IMR-90 (cell line): ENCODE results near the gene LDAH. TPM values are rescaled to one million over a fixed set of nuclear protein-coding genes. Genes with fewer than 3 reads are reported as not detected.

Experiments
- ATAC-seq: fragments of 200-7000 bp; cut with Tn5 transposase; 2 replicates; pipeline ENCODE4 v1.9.1; 2020; ENCODE audit warnings: low read depth, mild to moderate bottlenecking, moderate library complexity
- BruUV-seq: library from RNA; stranded (reverse); fragments of 400-500 nt; replicated peaks from 2 replicates; lab custom pipeline; 2021; lab: Mats Ljungman, UMichigan
- CTCF ChIA-PET: fragments of 300-600 bp; formaldehyde crosslinking; extraction: SDS; loops from one replicate; lab custom pipeline; 2021; ENCODE audit warnings: antibody characterized with exemption; lab: Yijun Ruan, JAX
- POLR2A ChIA-PET: fragments of 300-600 bp; sonication (Branson Sonifier 250); formaldehyde crosslinking; loops from one replicate; lab custom pipeline; 2022; ENCODE audit warnings: antibody characterized with exemption; ENCODE audit not compliant: unreplicated experiment; lab: Charles Lee
- DNase-seq: peaks from one replicate; pipeline ENCODE4 v3.0.0; 2013
- H2AFZ ChIP-seq: replicated peaks from 2 replicates; pipeline ENCODE3; 2013; ENCODE audit warnings: low read length, mild to moderate bottlenecking; ENCODE audit not compliant: poor library complexity
- H2AK5ac ChIP-seq: 2 replicates; pipeline ENCODE4 v1.6.1; 2013; ENCODE audit warnings: low read depth, low read length, inconsistent platforms
- H2AK9ac ChIP-seq: replicated peaks from 2 replicates; pipeline ENCODE3; 2013; ENCODE audit warnings: mild to moderate bottlenecking, low read depth, low read length, moderate library complexity; ENCODE audit not compliant: poor library complexity
- H2BK120ac ChIP-seq: 2 replicates; pipeline ENCODE4 v1.6.1; 2013; ENCODE audit warnings: low read depth, low read length, inconsistent platforms
- H2BK15ac ChIP-seq: 3 replicates; pipeline ENCODE4 v1.6.1; 2013; ENCODE audit warnings: low read depth, low read length, inconsistent platforms
- H2BK20ac ChIP-seq: 2 replicates; pipeline ENCODE4 v1.6.1; 2013; ENCODE audit warnings: low read depth, mild to moderate bottlenecking, inconsistent platforms, low read length, moderate library complexity
- H2BK5ac ChIP-seq: 2 replicates; pipeline ENCODE4 v1.6.1; 2013; ENCODE audit warnings: mild to moderate bottlenecking, low read depth, low read length, inconsistent platforms; ENCODE audit not compliant: poor library complexity, severe bottlenecking
- H3K14ac ChIP-seq: replicated peaks from 2 replicates; pipeline ENCODE4 v1.6.1; 2013; ENCODE audit warnings: low read depth, low read length, inconsistent platforms
- H3K18ac ChIP-seq: 2 replicates; pipeline ENCODE4 v1.6.1; 2013; ENCODE audit warnings: low read depth, low read length, control low read depth
- H3K23ac ChIP-seq: 2 replicates; pipeline ENCODE4 v1.6.1; 2013; ENCODE audit warnings: low read depth, low read length, inconsistent platforms
- H3K27ac ChIP-seq: 2 replicates; pipeline ENCODE4 v1.5.1; 2013; ENCODE audit warnings: mild to moderate bottlenecking, control low read depth, low read length; ENCODE audit not compliant: insufficient read depth
- H3K27me3 ChIP-seq: 2 replicates; pipeline ENCODE4 v1.6.1; 2013; ENCODE audit warnings: low read length; ENCODE audit not compliant: control insufficient read depth, insufficient read depth
- H3K36me3 ChIP-seq: 2 replicates; pipeline ENCODE4 v1.6.1; 2013; ENCODE audit warnings: low read length, mixed read lengths; ENCODE audit not compliant: control insufficient read depth, insufficient read depth
- H3K4ac ChIP-seq: 2 replicates; pipeline ENCODE4 v1.6.1; 2013; ENCODE audit warnings: low read depth, low read length, inconsistent platforms
- H3K4me1 ChIP-seq: 2 replicates; pipeline ENCODE4 v1.6.1; 2013; ENCODE audit warnings: low read length, mixed read lengths; ENCODE audit not compliant: control insufficient read depth, insufficient read depth
- H3K4me2 ChIP-seq: 2 replicates; pipeline ENCODE4 v1.6.1; 2013; ENCODE audit warnings: low read depth, mild to moderate bottlenecking, control low read depth, low read length, moderate library complexity
- H3K4me3 ChIP-seq: 2 replicates; pipeline ENCODE4 v1.5.1; 2013; ENCODE audit warnings: low read depth, mild to moderate bottlenecking, control low read depth, low read length, moderate library complexity; ENCODE audit not compliant: insufficient read depth
- H3K56ac ChIP-seq: 2 replicates; pipeline ENCODE4 v1.6.1; 2013; ENCODE audit warnings: low read length, inconsistent platforms; ENCODE audit not compliant: insufficient read depth; ENCODE audit errors: extremely low read depth
- H3K79me1 ChIP-seq, 2 experiments: 2 replicates each; pipeline ENCODE4 v1.6.1; 2013; ENCODE audit warnings: low read length in 2 of 2, inconsistent platforms in 1 of 2, low read depth in 1 of 2
- H3K9ac ChIP-seq: 2 replicates; pipeline ENCODE4 v1.6.1; 2013; ENCODE audit warnings: low read depth, low read length, control low read depth
- H3K9me1 ChIP-seq: 2 replicates; pipeline ENCODE4 v1.6.1; 2013; ENCODE audit warnings: low read length, inconsistent platforms; ENCODE audit not compliant: insufficient read depth
- H3K9me3 ChIP-seq: 2 replicates; pipeline ENCODE4 v1.6.1; 2013; ENCODE audit warnings: low read length; ENCODE audit not compliant: control insufficient read depth, insufficient read depth
- H4K20me1 ChIP-seq: 2 replicates; pipeline ENCODE4 v1.6.1; 2013; ENCODE audit warnings: low read length, inconsistent platforms; ENCODE audit not compliant: insufficient read depth
- H4K5ac ChIP-seq: 2 replicates; pipeline ENCODE4 v1.6.1; 2013; ENCODE audit warnings: mild to moderate bottlenecking, low read depth, low read length, control low read depth
- H4K8ac ChIP-seq, 2 experiments: 2 replicates each; pipeline ENCODE4 v1.6.1; 2013; ENCODE audit warnings: low read depth in 2 of 2, low read length in 2 of 2, control low read depth in 1 of 2, inconsistent platforms in 1 of 2
- H4K91ac ChIP-seq: 2 replicates; pipeline ENCODE4 v1.6.1; 2013; ENCODE audit warnings: low read depth, low read length, inconsistent platforms; ENCODE audit not compliant: insufficient read depth
- BHLHE40 ChIP-seq: fragments of 150-350 bp; IDR thresholded peaks from 2 replicates; pipeline ENCODE4 v1.6.1; 2016; ENCODE audit warnings: mild to moderate bottlenecking, low read depth, low read length
- CEBPB ChIP-seq: IDR thresholded peaks from 2 replicates; pipeline ENCODE4 v1.6.1; 2012; ENCODE audit warnings: low read depth, low read length, improper control_type of control experiment
- CHD1 ChIP-seq: IDR thresholded peaks from 2 replicates; pipeline ENCODE4 v1.6.1; 2012; ENCODE audit warnings: low read depth, low read length, improper control_type of control experiment
- CTCF ChIP-seq: conservative IDR thresholded peaks from 2 replicates; pipeline ENCODE4 v1.5.1; 2012; ENCODE audit warnings: mild to moderate bottlenecking, low read depth, low read length, improper control_type of control experiment
- FOS ChIP-seq: fragments of 150-350 bp; IDR thresholded peaks from 2 replicates; pipeline ENCODE4 v1.6.1; 2016; ENCODE audit warnings: low read depth, low read length
- MAFK ChIP-seq: IDR thresholded peaks from 2 replicates; pipeline ENCODE4 v1.6.1; 2012; ENCODE audit warnings: low read depth, low read length, improper control_type of control experiment
- MAZ ChIP-seq: IDR thresholded peaks from 2 replicates; pipeline ENCODE4 v1.6.1; 2012; ENCODE audit warnings: low read depth, mild to moderate bottlenecking, low read length, improper control_type of control experiment, moderate library complexity, borderline replicate concordance
- MXI1 ChIP-seq: IDR thresholded peaks from 2 replicates; pipeline ENCODE4 v1.6.1; 2012; ENCODE audit warnings: low read depth, mild to moderate bottlenecking, low read length, moderate library complexity, borderline replicate concordance
- NFE2L2 ChIP-seq: fragments of 150-350 bp; IDR thresholded peaks from 2 replicates; pipeline ENCODE4 v1.6.1; 2016; ENCODE audit warnings: low read depth, mild to moderate bottlenecking, low read length
- RAD21 ChIP-seq: IDR thresholded peaks from 2 replicates; pipeline ENCODE4 v1.6.1; 2012; ENCODE audit warnings: low read length, improper control_type of control experiment
- RCOR1 ChIP-seq: IDR thresholded peaks from 2 replicates; pipeline ENCODE4 v1.6.1; 2012; ENCODE audit warnings: mild to moderate bottlenecking, low read length, improper control_type of control experiment; ENCODE audit not compliant: insufficient replicate concordance
- RFX5 ChIP-seq: IDR thresholded peaks from 2 replicates; pipeline ENCODE4 v1.8.0; 2012; ENCODE audit warnings: low read depth, mild to moderate bottlenecking, low read length, moderate library complexity
- SMC3 ChIP-seq: fragments of 150-350 bp; IDR thresholded peaks from 2 replicates; pipeline ENCODE4 v1.6.1; 2016; ENCODE audit warnings: low read depth, mild to moderate bottlenecking, antibody characterized with exemption, low read length, moderate library complexity
- WGBS, 2 experiments: methylation state at CpG; one replicate each; pipeline versions ENCODE4 v1.1.5 to v1.1.7; 2013; ENCODE audit warnings: missing lambda C conversion rate in 2 of 2; ENCODE audit not compliant: insufficient read length in 1 of 2; ENCODE audit errors: extremely low coverage in 2 of 2; 5-methylcytosine and 5-hydroxymethylcytosine counted together
- dilution Hi-C: fragments of 300-500 bp; cut with HindIII; formaldehyde crosslinking; loops from one replicate; pipeline ENCODE4 v1.14.3; 2018; ENCODE audit warnings: low sequenced_read_pairs; ENCODE audit not compliant: unreplicated experiment
- in situ Hi-C: fragments of 300-500 bp; cut with MboI; formaldehyde crosslinking; loops from 3 replicates; pipeline ENCODE4 v1.14.3; 2019; ENCODE audit warnings: low sequenced_read_pairs, inconsistent platforms, mixed read lengths
- intact Hi-C: fragments of 100-400 bp; cut with micrococcal nuclease; formaldehyde crosslinking; loops from 2 replicates; pipeline ENCODE4 v1.10.0; 2022
- polyA plus RNA-seq, 3 experiments: library from polyadenylated mRNA; depleted of rRNA; stranded (reverse); fragments of >200 nt; gene quantifications; 2 replicates each; pipeline ENCODE4 v1.2.3, GENCODE V29; 2012; ENCODE audit warnings: low replicate concordance in 1 of 3
- total RNA-seq: library from RNA; depleted of rRNA; stranded (reverse); fragments of >200 nt; gene quantifications from 2 replicates; pipeline ENCODE4 v1.2.3, GENCODE V29; 2012
- TF ChIP-seq, protein P1 (sequence below): fragments of 150-350 bp; IDR thresholded peaks from 2 replicates; pipeline ENCODE4 v1.6.1; 2017; ENCODE audit warnings: mild to moderate bottlenecking, antibody characterized with exemption, low read length, low read depth

LDAH gene
- total and polyA plus RNA-seq, 2 of the 4 experiments (the other 2 are of a cell fraction) = 12.1 to 31.7 TPM

DNA sequence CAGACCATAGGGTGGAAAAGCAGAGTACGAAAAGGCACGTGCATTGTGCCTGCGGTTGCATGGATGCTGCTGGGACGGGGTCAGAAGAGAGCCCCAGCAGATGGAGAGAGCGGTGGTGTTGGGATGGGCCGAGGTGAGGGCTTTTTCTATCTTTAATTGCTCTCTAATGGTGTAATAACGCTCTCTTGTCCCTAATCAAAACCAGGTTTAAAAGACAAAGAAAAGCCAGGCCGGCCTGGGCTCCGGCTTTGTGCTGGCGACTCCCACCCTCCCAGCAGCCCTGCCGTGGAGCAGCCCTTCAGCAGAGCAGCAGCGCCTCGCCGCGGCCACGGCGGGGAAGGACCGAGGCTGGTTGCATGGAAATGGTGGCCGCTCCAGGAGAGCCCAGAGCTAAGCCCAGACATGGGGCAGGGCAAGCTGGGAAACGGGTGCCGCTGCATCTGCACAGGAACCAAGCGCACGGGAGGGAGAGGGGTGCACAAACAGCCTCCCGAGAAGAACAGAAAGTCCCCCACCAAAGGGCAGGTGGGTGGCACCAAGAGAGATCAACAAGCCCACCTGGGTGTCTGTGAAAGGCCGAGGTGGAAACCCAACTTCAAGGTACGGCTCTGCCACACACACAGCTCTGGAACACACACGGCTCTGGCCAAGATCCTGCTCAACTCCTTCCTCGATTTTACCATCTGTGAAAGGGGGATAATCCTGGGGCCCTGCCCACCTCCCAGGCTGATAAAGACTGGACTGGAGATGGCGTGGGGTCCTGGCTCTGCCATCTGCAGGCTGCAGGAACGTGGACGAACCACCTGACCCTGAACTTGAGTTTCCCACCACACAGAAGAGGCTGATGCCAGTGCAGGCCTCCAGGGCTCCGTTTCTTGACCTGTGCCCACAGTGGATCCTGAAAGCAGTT is 187.0 kb downstream of the LDAH start:
- in situ Hi-C loops (no loop called here), intact Hi-C loops (loop anchor here (1.0 to 5.0 kb wide), 7 partner anchors 17 to 257 kb away; no protein-coding TSS in a partner anchor), dilution Hi-C loops (loop anchor here (25.0 kb wide), 1 partner anchor 249 kb away; no protein-coding TSS in a partner anchor)
- Histone ChIP-seq H3K9me3 (no peaks in the 10 kb centered on the region), H4K8ac (0 out of 4 replicates have a peak overlapping the region, but pooled peaks of 1 of the 2 experiments have one; percentile 6), H3K4me1 (peaks cover 11% of the 10 kb centered on the region), H3K4me3 (no peak overlapping the region), H3K27ac (peak overlapping the region; percentile 41; the same call in 1 of the 2 replicates), H4K5ac (peak overlapping the region; percentile 54; the same call in 1 of the 2 replicates), H3K4me2 (peak overlapping the region; percentile 19; the same call in 1 of the 2 replicates), H3K9me1 (no peaks in the 10 kb centered on the region), H3K9ac (peak overlapping the region; percentile 43; the same call in 1 of the 2 replicates), H4K91ac (peak overlapping the region; percentile 65), H2AK9ac (peak overlapping the region; percentile 66), H2BK5ac (no peak overlapping the region), H2AK5ac (peak overlapping the region; percentile 85), H2AFZ (peak overlapping the region; percentile 58), H3K56ac (no peak overlapping the region), H3K36me3 (peaks cover 26% of the 10 kb centered on the region; the same call in 1 of the 2 replicates), H3K23ac (no peak overlapping the region), H3K14ac (0 out of 2 replicates have a peak overlapping the region, but pooled peaks have one; percentile 15), H2BK20ac (no peak overlapping the region), H2BK120ac (no peak overlapping the region), H3K27me3 (no peaks in the 10 kb centered on the region), H2BK15ac (no peak overlapping the region), H4K20me1 (no peaks in the 10 kb centered on the region), H3K79me1 (peaks cover 0 to under 1% of the 10 kb centered on the region in 2 experiments; a peak in 1 of 4 replicates), H3K18ac (peak overlapping the region; percentile 53), H3K4ac (peak overlapping the region; percentile 32)
- WGBS, 2 experiments = 0% methylated on average over 9 of the region's 32 CpGs; no CpG with 5 or more reads in 1 of the 2 experiments
- DNase-seq (peak; percentile 71), ATAC-seq (peak; percentile 99)
- ChIA-PET CTCF (interaction anchor here (0.6 to 2.1 kb wide), 11 partner anchors 36 to 252 kb away, joined by 3 to 17 read pairs (median 4); partner anchors contain the start of gene RHOB), POLR2A (interaction anchor here (1.8 kb wide), 1 partner anchor 189 kb away, joined by 10 read pairs; the partner anchor contains the start of gene RHOB)
- BruUV-seq = no TSS peak
- TF ChIP-seq CHD1 (no peak), MAFK (no peak), RFX5 (no peak), CTCF (peak; percentile 99), FOS (no peak), MAZ (peak; percentile 76; the same call in 1 of the 2 replicates), SMC3 (peak; percentile 100), RAD21 (peak; percentile 100), BHLHE40 (no peak), CEBPB (no peak), MXI1 (no peak), RCOR1 (no peak), NFE2L2 (no peak)
- TF ChIP-seq, protein P1, sequence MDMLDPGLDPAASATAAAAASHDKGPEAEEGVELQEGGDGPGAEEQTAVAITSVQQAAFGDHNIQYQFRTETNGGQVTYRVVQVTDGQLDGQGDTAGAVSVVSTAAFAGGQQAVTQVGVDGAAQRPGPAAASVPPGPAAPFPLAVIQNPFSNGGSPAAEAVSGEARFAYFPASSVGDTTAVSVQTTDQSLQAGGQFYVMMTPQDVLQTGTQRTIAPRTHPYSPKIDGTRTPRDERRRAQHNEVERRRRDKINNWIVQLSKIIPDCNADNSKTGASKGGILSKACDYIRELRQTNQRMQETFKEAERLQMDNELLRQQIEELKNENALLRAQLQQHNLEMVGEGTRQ = no peak
